IPS-15b (cell line): ENCODE data around the gene NEK5.
"Not testable (repeated sequence)": the region's sequence is repeated elsewhere in the genome, so short reads cannot be mapped to it uniquely, and the experiment has no call there.

Experiments
- H3K27me3 ChIP-seq: one replicate; pipeline ENCODE4 v1.6.1; 2013; ENCODE audit warnings: low read length; ENCODE audit not compliant: control insufficient read depth, insufficient read depth
- H3K36me3 ChIP-seq: one replicate; pipeline ENCODE4 v1.6.1; 2013; ENCODE audit warnings: low read length; ENCODE audit not compliant: control insufficient read depth, insufficient read depth
- H3K4me1 ChIP-seq: one replicate; pipeline ENCODE4 v1.6.1; 2013; ENCODE audit warnings: mild to moderate bottlenecking, low read length; ENCODE audit not compliant: control insufficient read depth, insufficient read depth
- H3K4me3 ChIP-seq: one replicate; pipeline ENCODE4 v1.5.1; 2013; ENCODE audit warnings: low read depth, low read length
- H3K9ac ChIP-seq: one replicate; pipeline ENCODE4 v1.6.1; 2013; ENCODE audit warnings: low read depth, mild to moderate bottlenecking, low read length
- H3K9me3 ChIP-seq: one replicate; pipeline ENCODE4 v1.6.1; 2013; ENCODE audit warnings: mild to moderate bottlenecking, low read length; ENCODE audit not compliant: control insufficient read depth, insufficient read depth

Gene NEK5

GRCh38 chr13:52102423-52102822 lies 26.4 kb downstream of the NEK5 start:
- not testable (repeated sequence) for H3K9me3 ChIP-seq, H3K27me3 ChIP-seq, H3K4me1 ChIP-seq, H3K4me3 ChIP-seq, H3K36me3 ChIP-seq, H3K9ac ChIP-seq

- no peaks in the 10 kb centered on the region for H3K27me3 ChIP-seq
- H3K9me3 ChIP-seq = no peaks in the 10 kb centered on the region
- H3K36me3 ChIP-seq = no peaks in the 10 kb centered on the region
- H3K4me3 ChIP-seq = no peak overlapping the region
- H3K4me1 ChIP-seq = peaks cover 2% of the 10 kb centered on the region
- H3K9ac ChIP-seq = no peak overlapping the region
These were observed 31.7 kb downstream of the NEK5 start for GRCh38 chr13:52097197-52097596.

- Histone ChIP-seq H3K9ac (no peak overlapping the region), H3K27me3 (no peaks in the 10 kb centered on the region), H3K4me3 (no peak overlapping the region), H3K36me3 (no peaks in the 10 kb centered on the region), H3K4me1 (peaks cover 2% of the 10 kb centered on the region), H3K9me3 (no peaks in the 10 kb centered on the region)
These were observed 32.1 kb downstream of the NEK5 start for GRCh38 chr13:52096748-52097147.

DNA sequence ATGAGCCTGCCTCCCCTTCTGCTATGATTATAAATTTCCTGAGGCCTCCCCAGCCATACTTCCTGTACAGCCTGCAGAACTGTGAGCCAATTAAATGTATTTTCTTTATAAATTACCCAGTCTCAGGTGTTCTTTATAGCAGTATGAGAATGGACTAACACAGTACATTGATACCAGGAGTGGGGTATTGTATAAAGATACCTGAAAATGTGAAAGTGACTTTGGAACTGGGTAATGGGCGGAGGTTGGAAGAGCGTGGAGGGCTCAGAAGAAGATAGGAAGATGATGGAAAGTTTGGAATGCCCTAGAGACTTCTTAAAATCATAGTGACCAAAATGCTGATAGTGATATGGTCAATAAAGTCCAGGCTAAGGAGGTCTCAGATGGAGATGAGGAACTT lies 32.8 kb downstream of the NEK5 start:
- no peaks in the 10 kb centered on the region for H3K9me3 ChIP-seq
- no peak overlapping the region for H3K4me3 ChIP-seq
- no peak overlapping the region for H3K9ac ChIP-seq
- no peaks in the 10 kb centered on the region for H3K36me3 ChIP-seq
- H3K27me3 ChIP-seq = no peaks in the 10 kb centered on the region
- H3K4me1 ChIP-seq = peaks cover 2% of the 10 kb centered on the region

DNA sequence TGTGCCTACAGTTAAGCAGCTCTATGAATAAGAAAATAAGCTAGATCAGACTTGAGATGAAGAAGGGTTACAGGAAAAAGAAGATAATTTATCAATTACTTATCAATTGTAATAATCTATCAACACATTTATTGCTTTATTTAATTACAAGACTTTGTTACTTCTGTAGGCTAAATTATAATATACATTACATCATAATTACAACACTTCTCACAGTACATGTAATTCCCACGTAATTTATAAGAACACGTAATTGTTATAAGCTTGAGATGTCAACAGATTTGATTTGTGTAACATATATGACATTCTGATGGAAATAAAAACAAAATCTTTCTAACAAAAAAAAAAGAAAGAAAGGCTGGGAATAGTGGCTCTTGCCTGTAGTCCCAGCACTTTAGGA lies 36.8 kb downstream of the NEK5 start:
- Histone ChIP-seq H3K9me3 (no peaks in the 10 kb centered on the region), H3K36me3 (no peaks in the 10 kb centered on the region), H3K4me1 (no peaks in the 10 kb centered on the region), H3K9ac (no peak overlapping the region), H3K27me3 (no peaks in the 10 kb centered on the region), H3K4me3 (no peak overlapping the region)

- H3K9ac ChIP-seq = no peak overlapping the region
- no peak overlapping the region for H3K4me3 ChIP-seq
- H3K4me1 ChIP-seq = no peaks in the 10 kb centered on the region
- H3K9me3 ChIP-seq = no peaks in the 10 kb centered on the region
- H3K36me3 ChIP-seq = no peaks in the 10 kb centered on the region
- H3K27me3 ChIP-seq = no peaks in the 10 kb centered on the region
These were observed 37.4 kb downstream of the NEK5 start for GRCh38 chr13:52091473-52091872.

GRCh38 chr13:52085421-52085820 lies 43.5 kb downstream of the NEK5 start:
- Histone ChIP-seq H3K27me3 (no peaks in the 10 kb centered on the region), H3K36me3 (no peaks in the 10 kb centered on the region), H3K4me3 (no peak overlapping the region), H3K4me1 (no peaks in the 10 kb centered on the region), H3K9ac (no peak overlapping the region), H3K9me3 (no peaks in the 10 kb centered on the region)

DNA sequence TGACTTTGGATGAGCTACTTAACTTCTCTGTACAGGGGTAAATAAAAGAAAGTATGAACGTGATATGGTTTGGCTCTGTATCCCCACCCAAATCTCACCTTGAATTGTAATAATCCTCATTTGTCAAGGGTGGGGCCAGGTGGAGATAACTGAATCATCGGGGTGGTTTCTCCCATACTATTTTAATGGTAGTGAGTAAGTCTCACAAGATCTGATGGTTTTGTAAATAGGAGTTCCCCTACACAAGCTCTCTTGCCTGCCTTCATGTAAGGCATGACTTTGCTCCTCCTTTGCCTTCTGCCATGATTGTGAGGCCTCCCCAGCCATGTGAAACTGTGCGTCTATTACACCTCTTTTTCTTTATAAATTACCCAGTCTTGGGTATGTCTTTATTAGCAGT lies 43.9 kb downstream of the NEK5 start:
- not testable (repeated sequence) for H3K27me3 ChIP-seq, H3K4me1 ChIP-seq, H3K9me3 ChIP-seq

DNA sequence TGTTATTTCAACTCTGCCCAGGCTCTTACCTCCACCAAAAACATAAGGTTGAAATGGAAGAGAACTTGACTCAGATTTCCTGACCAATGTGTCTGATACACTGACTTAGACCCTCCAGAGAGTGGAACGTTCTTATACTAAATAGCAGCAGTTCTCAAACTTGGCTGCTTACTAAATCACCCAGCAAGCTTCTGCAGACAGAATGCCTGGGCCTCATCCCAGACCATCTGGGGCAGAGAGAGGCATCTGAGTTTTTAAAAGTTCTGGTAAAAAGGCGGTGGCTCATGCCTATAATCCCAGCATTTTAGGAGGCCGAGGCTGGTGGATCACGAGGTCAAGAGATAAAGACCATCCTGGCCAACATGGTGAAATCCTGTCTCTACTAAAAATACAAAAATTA lies 46.3 kb downstream of the NEK5 start:
- Histone ChIP-seq H3K27me3 (no peaks in the 10 kb centered on the region), H3K4me1 (no peaks in the 10 kb centered on the region), H3K4me3 (no peak overlapping the region), H3K9me3 (no peaks in the 10 kb centered on the region), H3K36me3 (no peaks in the 10 kb centered on the region), H3K9ac (no peak overlapping the region)

More for the DNA sequence above, 43.9 kb downstream of the NEK5 start:
- not testable (repeated sequence) for H3K9ac ChIP-seq, H3K4me3 ChIP-seq, H3K36me3 ChIP-seq

DNA sequence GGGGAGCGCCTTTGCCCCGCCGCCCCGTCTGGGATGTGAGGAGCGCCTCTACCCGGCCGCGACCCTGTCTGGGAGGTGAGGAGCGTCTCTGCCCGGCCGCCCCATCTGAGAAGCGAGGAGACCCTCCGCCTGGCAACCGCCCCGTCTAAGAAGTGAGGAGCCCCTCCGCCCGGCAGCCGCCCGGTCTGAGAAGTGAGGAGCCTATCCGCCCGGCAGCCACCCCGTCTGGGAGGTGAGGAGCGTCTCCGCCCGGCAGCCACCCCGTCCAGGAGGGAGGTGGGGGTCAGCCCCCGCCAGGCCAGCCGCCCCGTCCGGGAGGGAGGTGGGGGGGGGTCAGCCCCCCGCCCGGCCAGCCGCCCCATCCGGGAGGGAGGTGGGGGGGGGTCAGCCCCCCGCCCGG lies 49.0 kb downstream of the NEK5 start:
- not testable (repeated sequence) for H3K9ac ChIP-seq, H3K27me3 ChIP-seq, H3K36me3 ChIP-seq, H3K4me3 ChIP-seq, H3K9me3 ChIP-seq, H3K4me1 ChIP-seq

GRCh38 chr13:52070929-52071523 lies 57.8 kb downstream of the NEK5 start:
- Histone ChIP-seq H3K4me1 (no peaks in the 10 kb centered on the region), H3K9me3 (peaks cover 5% of the 10 kb centered on the region), H3K9ac (no peak overlapping the region), H3K27me3 (no peaks in the 10 kb centered on the region), H3K36me3 (no peaks in the 10 kb centered on the region), H3K4me3 (no peak overlapping the region)

DNA sequence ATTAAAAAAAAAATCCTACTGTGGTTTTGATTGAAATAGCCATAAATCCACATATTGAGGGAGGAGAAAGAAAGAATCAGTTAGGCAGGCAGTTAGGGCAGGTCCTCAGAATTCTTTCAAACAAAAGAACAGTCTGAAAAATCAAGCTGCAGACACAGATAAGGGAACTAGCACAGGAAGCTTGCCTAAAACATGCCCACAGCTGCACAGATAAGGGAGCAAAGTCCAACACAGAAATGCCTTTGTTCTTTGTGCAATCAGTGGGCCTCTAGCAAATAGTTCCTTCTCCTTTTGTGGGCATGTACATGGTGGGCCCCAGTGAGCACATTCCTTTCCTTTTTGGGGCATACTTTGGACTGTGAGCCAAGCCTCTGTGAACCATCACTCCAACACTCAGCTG lies 61.6 kb downstream of the NEK5 start:
- H3K9me3 ChIP-seq = peaks cover 5% of the 10 kb centered on the region
- no peak overlapping the region for H3K9ac ChIP-seq
- no peaks in the 10 kb centered on the region for H3K27me3 ChIP-seq
- H3K36me3 ChIP-seq = no peaks in the 10 kb centered on the region
- H3K4me1 ChIP-seq = no peaks in the 10 kb centered on the region
- no peak overlapping the region for H3K4me3 ChIP-seq

DNA sequence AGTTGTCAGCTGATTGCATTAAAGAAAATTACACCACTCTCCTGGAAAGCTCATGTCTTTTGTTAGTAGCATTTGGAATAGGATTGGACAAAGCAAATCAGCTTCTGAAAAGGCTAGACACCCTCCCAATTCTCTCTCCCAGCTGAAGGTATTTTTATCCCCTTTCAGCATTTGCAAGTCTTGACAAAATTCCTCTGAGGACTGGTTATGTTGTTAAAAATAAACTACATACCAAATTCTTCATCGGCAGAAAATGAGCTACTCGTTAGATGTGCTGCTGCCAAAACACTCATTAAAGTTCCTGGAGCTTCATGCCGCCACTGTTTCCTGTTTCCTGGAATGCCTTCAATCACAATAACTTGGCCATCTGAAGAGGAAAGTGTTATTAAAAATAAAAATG lies 67.3 kb downstream of the NEK5 start:
- Histone ChIP-seq H3K4me3 (no peak overlapping the region), H3K9me3 (peaks cover 6% of the 10 kb centered on the region), H3K36me3 (no peaks in the 10 kb centered on the region), H3K27me3 (no peaks in the 10 kb centered on the region), H3K4me1 (no peaks in the 10 kb centered on the region), H3K9ac (no peak overlapping the region)
